BE2C (cell line): ENCODE data around the gene ECHDC1.
A peak's percentile ranks its signal among the peaks of the same experiment; 100 is the strongest.

Source experiments
- DNase-seq: peaks from one replicate; pipeline ENCODE4 v3.0.0-alpha.2; 2020
- H3K27me3 ChIP-seq: fragments of 250-450 bp; sonication (Bioruptor Pico); 2 replicates; pipeline ENCODE4 v1.5.1; 2020; ENCODE audit warnings: mild to moderate bottlenecking
- H3K36me3 ChIP-seq: fragments of 250-450 bp; sonication (Bioruptor Pico); 2 replicates; pipeline ENCODE4 v1.5.1; 2020; ENCODE audit warnings: mild to moderate bottlenecking
- H3K4me1 ChIP-seq: fragments of 250-450 bp; sonication (Bioruptor Pico); 2 replicates; pipeline ENCODE4 v1.5.1; 2020
- H3K4me3 ChIP-seq: 2 replicates; pipeline ENCODE4 v1.5.1; 2011; ENCODE audit warnings: low read depth, low read length
- H3K9me3 ChIP-seq: fragments of 250-450 bp; sonication (Bioruptor Pico); 2 replicates; pipeline ENCODE4 v1.5.1; 2020
- TF ChIP-seq, protein P1 (sequence below): IDR thresholded peaks from 2 replicates; pipeline ENCODE4 v1.5.1; 2012; ENCODE audit warnings: mild to moderate bottlenecking, low read depth, low read length

Gene ECHDC1

DNA sequence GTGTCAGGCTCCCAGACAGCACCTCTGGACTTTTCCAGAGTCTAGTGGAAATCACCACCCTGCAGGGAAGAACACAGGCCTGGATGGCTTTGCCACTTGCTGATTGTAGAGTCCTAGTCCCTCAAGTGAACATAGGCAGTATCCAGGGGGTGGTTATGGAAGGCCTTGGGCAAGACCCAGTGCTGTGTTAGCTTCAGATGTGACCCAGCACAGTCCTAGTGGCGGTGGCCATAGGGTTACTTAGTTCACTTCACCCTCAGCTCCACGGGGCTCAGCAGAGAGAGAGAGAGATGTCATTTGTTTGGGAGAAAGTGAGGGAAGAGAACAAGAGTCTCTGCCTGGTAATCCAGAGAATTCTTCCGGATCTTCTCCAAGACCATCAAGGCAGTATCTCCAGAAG is 39.5 kb downstream of the ECHDC1 start:
- no peaks in the 10 kb centered on the region for H3K9me3 ChIP-seq
- DNase-seq = no peak
- no peak overlapping the region for H3K4me3 ChIP-seq
- no peaks in the 10 kb centered on the region for H3K4me1 ChIP-seq
- no peaks in the 10 kb centered on the region for H3K27me3 ChIP-seq
- H3K36me3 ChIP-seq = peaks cover 11% of the 10 kb centered on the region
- TF ChIP-seq, protein P1, sequence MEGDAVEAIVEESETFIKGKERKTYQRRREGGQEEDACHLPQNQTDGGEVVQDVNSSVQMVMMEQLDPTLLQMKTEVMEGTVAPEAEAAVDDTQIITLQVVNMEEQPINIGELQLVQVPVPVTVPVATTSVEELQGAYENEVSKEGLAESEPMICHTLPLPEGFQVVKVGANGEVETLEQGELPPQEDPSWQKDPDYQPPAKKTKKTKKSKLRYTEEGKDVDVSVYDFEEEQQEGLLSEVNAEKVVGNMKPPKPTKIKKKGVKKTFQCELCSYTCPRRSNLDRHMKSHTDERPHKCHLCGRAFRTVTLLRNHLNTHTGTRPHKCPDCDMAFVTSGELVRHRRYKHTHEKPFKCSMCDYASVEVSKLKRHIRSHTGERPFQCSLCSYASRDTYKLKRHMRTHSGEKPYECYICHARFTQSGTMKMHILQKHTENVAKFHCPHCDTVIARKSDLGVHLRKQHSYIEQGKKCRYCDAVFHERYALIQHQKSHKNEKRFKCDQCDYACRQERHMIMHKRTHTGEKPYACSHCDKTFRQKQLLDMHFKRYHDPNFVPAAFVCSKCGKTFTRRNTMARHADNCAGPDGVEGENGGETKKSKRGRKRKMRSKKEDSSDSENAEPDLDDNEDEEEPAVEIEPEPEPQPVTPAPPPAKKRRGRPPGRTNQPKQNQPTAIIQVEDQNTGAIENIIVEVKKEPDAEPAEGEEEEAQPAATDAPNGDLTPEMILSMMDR = no peak

GRCh38 chr6:127302728-127303660 is 40.4 kb downstream of the ECHDC1 start:
- peak; percentile 24 for DNase-seq

DNA sequence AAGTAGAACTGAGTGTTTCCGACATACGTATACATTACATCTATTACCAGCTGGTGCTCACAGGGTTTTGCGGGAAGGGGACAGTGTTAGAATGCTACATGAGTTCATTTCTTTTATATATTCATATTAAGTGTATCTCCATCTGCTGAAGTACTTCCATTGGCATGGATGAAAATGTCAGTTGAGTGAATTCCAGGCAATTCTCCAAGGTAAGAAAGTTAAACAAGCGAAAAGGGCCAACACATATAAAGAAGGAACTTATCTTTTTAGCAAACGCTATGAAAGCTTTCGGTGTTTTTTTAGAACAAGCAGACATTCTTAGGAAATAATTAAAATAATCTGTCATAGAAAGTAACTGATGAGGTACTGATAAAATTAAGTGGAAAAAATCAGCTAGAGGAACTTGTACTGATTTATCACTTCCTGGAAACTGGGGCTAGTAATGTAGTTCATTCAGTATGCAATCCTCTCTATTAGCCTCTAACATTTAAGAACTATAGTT is 42.2 kb downstream of the ECHDC1 start:
- no peak for DNase-seq
- TF ChIP-seq, protein P1 = no peak
- peaks cover 8% of the 10 kb centered on the region for H3K36me3 ChIP-seq
- no peaks in the 10 kb centered on the region for H3K4me1 ChIP-seq
- no peaks in the 10 kb centered on the region for H3K27me3 ChIP-seq
- H3K4me3 ChIP-seq = no peak overlapping the region
- H3K9me3 ChIP-seq = no peaks in the 10 kb centered on the region

More at GRCh38 chr6:127302728-127303660, 40.4 kb downstream of the ECHDC1 start:
- no peak overlapping the region for H3K4me3 ChIP-seq
- H3K9me3 ChIP-seq = no peaks in the 10 kb centered on the region
- no peaks in the 10 kb centered on the region for H3K27me3 ChIP-seq
- H3K4me1 ChIP-seq = no peaks in the 10 kb centered on the region
- TF ChIP-seq, protein P1 = peak; percentile 68
- H3K36me3 ChIP-seq = peaks cover 7% of the 10 kb centered on the region

- H3K27me3 ChIP-seq = no peaks in the 10 kb centered on the region
- peaks cover 7% of the 10 kb centered on the region; the same call in 1 of the 2 replicates for H3K36me3 ChIP-seq
- H3K4me3 ChIP-seq = no peak overlapping the region
- H3K4me1 ChIP-seq = no peaks in the 10 kb centered on the region
- no peaks in the 10 kb centered on the region for H3K9me3 ChIP-seq
- TF ChIP-seq, protein P1 = no peak
- DNase-seq = no peak
Observed at GRCh38 chr6:127300411-127300810, 43.0 kb downstream of the ECHDC1 start.

- TF ChIP-seq, protein P1 = no peak
- no peaks in the 10 kb centered on the region for H3K27me3 ChIP-seq
- no peak overlapping the region for H3K4me3 ChIP-seq
- H3K4me1 ChIP-seq = no peaks in the 10 kb centered on the region
- no peak for DNase-seq
- H3K36me3 ChIP-seq = peaks cover 11% of the 10 kb centered on the region; the same call in 1 of the 2 replicates
- H3K9me3 ChIP-seq = no peaks in the 10 kb centered on the region
Observed at GRCh38 chr6:127299522-127300240, 43.7 kb downstream of the ECHDC1 start.
